DND-41 (cell line): Measurements from ENCODE around the gene NOTCH2.
"Not testable (repeated sequence)": the region's sequence is repeated elsewhere in the genome, so short reads cannot be mapped to it uniquely, and the experiment has no call there.

Experiments
- ATAC-seq: fragments of 200-7000 bp; cut with Tn5 transposase; 3 replicates; pipeline ENCODE4 v1.9.1; 2021; ENCODE audit warnings: low read depth; ENCODE audit not compliant: insufficient read depth
- DNase-seq: peaks from one replicate; pipeline ENCODE4 v3.0.0-alpha.2; 2020
- H2AFZ ChIP-seq: 2 replicates; pipeline ENCODE4 v1.6.0; 2012; ENCODE audit warnings: low read depth, low read length
- H3K27ac ChIP-seq: 2 replicates; pipeline ENCODE4 v1.5.1; 2012; ENCODE audit warnings: low read length, inconsistent platforms
- H3K27me3 ChIP-seq: fragments of 200-600 bp; sonication (generic); 2 replicates; pipeline ENCODE4 v1.6.0; 2012; ENCODE audit warnings: low read length, mild to moderate bottlenecking, inconsistent platforms; ENCODE audit not compliant: insufficient read depth, poor library complexity
- H3K36me3 ChIP-seq: 2 replicates; pipeline ENCODE4 v1.5.1; 2012; ENCODE audit warnings: low read length, inconsistent platforms; ENCODE audit not compliant: insufficient read depth
- H3K4me1 ChIP-seq: 2 replicates; pipeline ENCODE4 v1.5.1; 2012; ENCODE audit warnings: mild to moderate bottlenecking, low read length; ENCODE audit not compliant: insufficient read depth
- H3K4me2 ChIP-seq: 2 replicates; pipeline ENCODE4 v1.6.0; 2012; ENCODE audit warnings: mild to moderate bottlenecking, moderate library complexity, low read length, inconsistent platforms; ENCODE audit not compliant: insufficient read depth
- H3K4me3 ChIP-seq, 2 experiments: fragments of 200-600 bp in 1 of 2; shearing (Covaris generic) in 1 of 2; 2 replicates each; pipeline ENCODE4 v1.5.1; 2012 to 2016; ENCODE audit warnings: inconsistent platforms in 2 of 2, low read length in 2 of 2, mild to moderate bottlenecking in 2 of 2, low read depth in 1 of 2, moderate library complexity in 1 of 2
- H3K79me2 ChIP-seq: 2 replicates; pipeline ENCODE4 v1.6.0; 2012; ENCODE audit warnings: low read length, inconsistent platforms; ENCODE audit not compliant: insufficient read depth
- H3K9ac ChIP-seq: 2 replicates; pipeline ENCODE4 v1.6.0; 2012; ENCODE audit warnings: low read depth, mild to moderate bottlenecking, inconsistent platforms, low read length, moderate library complexity
- H3K9me3 ChIP-seq: 2 replicates; pipeline ENCODE4 v1.5.1; 2012; ENCODE audit warnings: low read length, moderate library complexity, mild to moderate bottlenecking, inconsistent platforms; ENCODE audit not compliant: insufficient read depth, severe bottlenecking
- H4K20me1 ChIP-seq: 2 replicates; pipeline ENCODE4 v1.6.0; 2012; ENCODE audit warnings: low read length; ENCODE audit not compliant: insufficient read depth

NOTCH2 gene

GRCh38 chr1:120069067-120069919, at the start of gene NOTCH2:
NOTCH2 (minus strand) TSS chr1:120069662; CDS start chr1:120069406, 256 bp downstream.
- peak; percentile 94 for ATAC-seq
- not testable (repeated sequence) for H4K20me1 ChIP-seq, H3K79me2 ChIP-seq, H3K27ac ChIP-seq, H3K4me1 ChIP-seq, H3K9me3 ChIP-seq, H3K36me3 ChIP-seq, H3K27me3 ChIP-seq
- Histone ChIP-seq H3K4me3 (peak within 1 kb of the TSS; percentile 19 to 57; a peak in 3 of 4 replicates), H3K4me2 (peak within 1 kb of the TSS; percentile 57), H3K9ac (peak within 1 kb of the TSS; percentile 55), H2AFZ (peak within 1 kb of the TSS; percentile 58; the same call in 1 of the 2 replicates)
- DNase-seq: peak; percentile 82

- not testable (repeated sequence) for H3K27ac ChIP-seq, H3K4me1 ChIP-seq, H3K9me3 ChIP-seq, H3K27me3 ChIP-seq, H3K79me2 ChIP-seq, H3K4me3 ChIP-seq, H3K9ac ChIP-seq, H4K20me1 ChIP-seq, H2AFZ ChIP-seq, H3K36me3 ChIP-seq, DNase-seq, H3K4me2 ChIP-seq
- ATAC-seq: peak; percentile 20; the same call in 1 of the 3 replicates
Measured at GRCh38 chr1:120117371-120118177, 48.1 kb upstream of the NOTCH2 start.

- H3K9ac ChIP-seq, H2AFZ ChIP-seq, H3K36me3 ChIP-seq, H3K9me3 ChIP-seq, H3K4me1 ChIP-seq, H3K4me2 ChIP-seq, DNase-seq, ATAC-seq, H3K4me3 ChIP-seq, H3K27ac ChIP-seq, H3K79me2 ChIP-seq, H3K27me3 ChIP-seq, H4K20me1 ChIP-seq: not testable (repeated sequence)
Measured at GRCh38 chr1:120116094-120116493, 46.6 kb upstream of the NOTCH2 start.

- not testable (repeated sequence) for DNase-seq, H3K36me3 ChIP-seq, H3K27me3 ChIP-seq, H3K79me2 ChIP-seq, H3K9me3 ChIP-seq, H4K20me1 ChIP-seq, H3K9ac ChIP-seq, H3K27ac ChIP-seq, H3K4me1 ChIP-seq, H3K4me3 ChIP-seq, H3K4me2 ChIP-seq, H2AFZ ChIP-seq, ATAC-seq
Measured at GRCh38 chr1:120113134-120113533, 43.7 kb upstream of the NOTCH2 start.

DNA sequence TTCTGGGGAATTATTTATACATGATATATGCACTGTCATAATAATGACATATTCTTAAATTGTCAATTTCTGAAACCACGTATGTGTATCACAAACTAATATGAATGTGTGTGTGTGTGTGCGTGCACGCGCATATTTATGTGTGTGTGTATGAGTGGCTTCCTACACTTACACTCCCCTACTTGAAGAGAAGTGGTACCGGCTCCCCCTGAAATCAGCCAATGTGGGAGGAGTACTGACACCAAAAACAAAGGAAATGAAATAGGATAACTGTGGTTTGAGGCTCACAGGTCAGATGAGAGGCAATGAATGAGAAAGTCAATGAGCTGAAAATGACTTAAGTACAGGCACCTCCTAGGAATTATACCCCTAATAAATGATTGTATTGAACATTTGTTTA, 42.8 kb upstream of the NOTCH2 start:
- H3K36me3 ChIP-seq, H3K9me3 ChIP-seq, H2AFZ ChIP-seq, H3K9ac ChIP-seq, H3K4me2 ChIP-seq, H3K79me2 ChIP-seq, H3K4me1 ChIP-seq, DNase-seq, H3K27me3 ChIP-seq, H4K20me1 ChIP-seq, H3K4me3 ChIP-seq, H3K27ac ChIP-seq: not testable (repeated sequence)
- ATAC-seq: peak; percentile 64; the same call in 2 of the 3 replicates

- not testable (repeated sequence) for H3K4me1 ChIP-seq, H3K27me3 ChIP-seq, H3K36me3 ChIP-seq, H3K9ac ChIP-seq, H3K27ac ChIP-seq, H3K9me3 ChIP-seq, H3K4me3 ChIP-seq, H2AFZ ChIP-seq, H3K4me2 ChIP-seq, ATAC-seq, H4K20me1 ChIP-seq, H3K79me2 ChIP-seq, DNase-seq
Measured at GRCh38 chr1:120111771-120112170, 42.3 kb upstream of the NOTCH2 start.

DNA sequence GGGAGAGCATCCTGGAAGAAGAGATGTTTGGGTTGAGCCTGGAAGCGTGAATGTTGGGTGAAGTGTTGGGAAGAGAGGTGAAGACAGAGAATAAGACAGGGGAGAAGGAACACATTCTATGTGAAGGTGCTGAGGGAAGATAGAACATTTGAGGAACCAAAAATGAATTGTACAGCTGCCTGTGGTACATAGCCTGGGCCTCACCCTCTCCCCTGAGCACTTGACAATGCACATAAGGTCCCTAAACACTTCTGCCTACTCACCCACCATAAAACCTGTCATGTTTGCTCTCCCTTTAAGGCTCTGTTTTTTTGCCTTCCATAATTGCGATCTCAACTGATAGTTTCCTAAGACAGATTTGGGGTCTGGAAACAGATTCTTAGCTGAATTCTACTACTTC, 41.5 kb upstream of the NOTCH2 start:
- not testable (repeated sequence) for H3K36me3 ChIP-seq, H3K79me2 ChIP-seq, DNase-seq, ATAC-seq, H3K9ac ChIP-seq, H3K27ac ChIP-seq, H2AFZ ChIP-seq, H3K9me3 ChIP-seq, H3K27me3 ChIP-seq, H3K4me3 ChIP-seq, H3K4me2 ChIP-seq, H3K4me1 ChIP-seq, H4K20me1 ChIP-seq

DNA sequence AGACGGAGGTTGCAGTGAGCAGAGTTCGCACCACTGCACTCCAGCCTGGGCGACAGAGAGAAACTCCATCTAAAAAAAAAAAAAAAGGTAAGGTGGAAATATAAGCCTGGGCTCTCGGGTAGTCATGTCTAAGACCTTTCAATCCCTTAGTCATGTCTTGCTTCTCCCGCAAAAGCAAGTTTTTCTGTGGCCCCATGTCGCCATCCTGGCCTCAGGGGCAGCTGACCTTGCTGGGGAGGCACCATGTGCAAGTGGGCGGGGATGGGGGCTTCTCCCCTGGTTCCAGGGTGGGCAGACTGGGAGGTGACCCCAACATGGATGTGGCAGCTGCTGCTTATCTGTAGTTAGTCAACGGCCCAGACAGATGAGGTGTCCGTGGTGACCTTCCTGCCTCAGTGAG, 40.2 kb upstream of the NOTCH2 start:
- H2AFZ ChIP-seq, H3K4me2 ChIP-seq: not testable (repeated sequence)

More for the DNA sequence above, 40.2 kb upstream of the NOTCH2 start:
- H4K20me1 ChIP-seq, H3K9me3 ChIP-seq, H3K27me3 ChIP-seq, H3K4me1 ChIP-seq, ATAC-seq, H3K79me2 ChIP-seq, H3K36me3 ChIP-seq, DNase-seq, H3K4me3 ChIP-seq, H3K9ac ChIP-seq, H3K27ac ChIP-seq: not testable (repeated sequence)
